ENCODE results near the gene DRGX.

The DRGX gene

DNA sequence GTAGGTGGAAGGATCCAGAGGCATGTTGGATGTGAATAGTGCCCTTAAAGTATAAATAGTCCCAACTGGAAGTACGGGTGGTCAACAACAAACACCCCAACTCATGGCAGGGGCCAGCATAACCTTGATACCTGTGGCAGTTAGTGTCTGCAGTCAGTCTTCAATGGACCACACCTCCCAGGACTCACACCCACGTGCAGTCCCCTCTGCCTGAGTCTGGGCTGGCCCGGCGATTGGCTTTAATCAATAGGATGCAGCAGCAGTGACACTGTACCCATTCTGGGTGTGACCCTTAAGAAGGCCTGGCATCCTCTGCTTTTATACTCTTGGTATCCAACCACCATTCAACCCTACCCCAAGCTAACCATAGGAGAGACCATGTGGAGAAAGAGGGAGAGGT, 18.6 kb downstream of the DRGX start:
- peaks cover 3% of the 10 kb centered on the region for H3K27me3 ChIP-seq (ENCODE audit: insufficient read depth, low read depth, severe bottlenecking)
- TF ChIP-seq, protein P1, sequence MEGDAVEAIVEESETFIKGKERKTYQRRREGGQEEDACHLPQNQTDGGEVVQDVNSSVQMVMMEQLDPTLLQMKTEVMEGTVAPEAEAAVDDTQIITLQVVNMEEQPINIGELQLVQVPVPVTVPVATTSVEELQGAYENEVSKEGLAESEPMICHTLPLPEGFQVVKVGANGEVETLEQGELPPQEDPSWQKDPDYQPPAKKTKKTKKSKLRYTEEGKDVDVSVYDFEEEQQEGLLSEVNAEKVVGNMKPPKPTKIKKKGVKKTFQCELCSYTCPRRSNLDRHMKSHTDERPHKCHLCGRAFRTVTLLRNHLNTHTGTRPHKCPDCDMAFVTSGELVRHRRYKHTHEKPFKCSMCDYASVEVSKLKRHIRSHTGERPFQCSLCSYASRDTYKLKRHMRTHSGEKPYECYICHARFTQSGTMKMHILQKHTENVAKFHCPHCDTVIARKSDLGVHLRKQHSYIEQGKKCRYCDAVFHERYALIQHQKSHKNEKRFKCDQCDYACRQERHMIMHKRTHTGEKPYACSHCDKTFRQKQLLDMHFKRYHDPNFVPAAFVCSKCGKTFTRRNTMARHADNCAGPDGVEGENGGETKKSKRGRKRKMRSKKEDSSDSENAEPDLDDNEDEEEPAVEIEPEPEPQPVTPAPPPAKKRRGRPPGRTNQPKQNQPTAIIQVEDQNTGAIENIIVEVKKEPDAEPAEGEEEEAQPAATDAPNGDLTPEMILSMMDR (IDR thresholded peaks at IDR 0.05; ENCODE audit: low read depth, low read length): no peak
- no peak overlapping the region for H3K27ac ChIP-seq
- no peak for DNase-seq
- H3K36me3 ChIP-seq: no peaks in the 10 kb centered on the region
- H3K9me3 ChIP-seq (ENCODE audit: severe bottlenecking): no peaks in the 10 kb centered on the region
- H3K4me3 ChIP-seq (ENCODE audit: low read depth, low read length): no peak overlapping the region

DNA sequence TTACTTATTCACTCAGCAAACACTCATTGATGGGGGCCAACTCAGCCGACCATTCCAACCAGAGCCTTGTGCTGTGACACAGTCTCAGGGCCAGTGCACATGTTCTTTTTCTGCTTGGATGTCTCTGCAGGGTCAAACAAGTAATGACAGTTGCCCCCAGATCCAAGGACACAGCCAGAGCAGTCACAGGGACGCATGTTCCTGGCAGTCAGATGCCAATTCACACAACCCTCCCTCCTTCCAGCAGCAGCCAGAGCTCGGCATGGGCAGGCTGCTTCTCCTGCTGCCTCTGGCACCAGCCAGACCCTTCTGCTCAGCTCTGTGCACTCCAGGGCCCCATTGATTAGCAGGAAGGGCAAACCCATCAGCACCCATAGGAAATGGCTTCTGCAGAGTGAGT, 20.3 kb downstream of the DRGX start:
- Histone ChIP-seq H3K4me3 (ENCODE audit: low read depth, low read length) (no peak overlapping the region), H3K27me3 (ENCODE audit: insufficient read depth, low read depth, severe bottlenecking) (peaks cover 3% of the 10 kb centered on the region), H3K27ac (no peak overlapping the region), H3K9me3 (ENCODE audit: severe bottlenecking) (no peaks in the 10 kb centered on the region), H3K36me3 (no peaks in the 10 kb centered on the region)
- DNase-seq: no peak
- TF ChIP-seq, protein P1 (IDR thresholded peaks at IDR 0.05; ENCODE audit: low read depth, low read length): no peak

DNA sequence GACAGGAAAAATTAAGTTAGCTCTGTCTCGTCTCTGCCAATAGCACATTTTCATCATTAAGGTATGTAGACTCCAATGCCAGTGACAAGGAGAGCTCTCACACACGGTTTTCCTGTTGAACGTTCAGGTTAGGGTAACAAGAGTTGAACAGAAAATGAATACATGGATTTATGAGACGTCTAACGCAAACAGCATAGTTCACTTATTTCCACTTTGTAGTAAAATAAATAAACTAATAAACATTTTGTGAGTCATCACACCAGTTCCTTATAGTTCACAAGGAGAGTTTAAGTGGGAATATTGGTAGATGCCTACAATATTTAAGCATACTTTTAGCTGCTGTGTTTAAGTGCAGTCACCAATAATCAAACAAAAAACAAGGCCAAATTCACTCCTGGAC, 21.1 kb downstream of the DRGX start:
- Histone ChIP-seq H3K27me3 (ENCODE audit: insufficient read depth, low read depth, severe bottlenecking) (peaks cover 3% of the 10 kb centered on the region), H3K27ac (no peak overlapping the region), H3K36me3 (no peaks in the 10 kb centered on the region), H3K4me3 (ENCODE audit: low read depth, low read length) (no peak overlapping the region), H3K9me3 (ENCODE audit: severe bottlenecking) (no peaks in the 10 kb centered on the region)
- TF ChIP-seq, protein P1 (IDR thresholded peaks at IDR 0.05; ENCODE audit: low read depth, low read length): no peak
- no peak for DNase-seq

DNA sequence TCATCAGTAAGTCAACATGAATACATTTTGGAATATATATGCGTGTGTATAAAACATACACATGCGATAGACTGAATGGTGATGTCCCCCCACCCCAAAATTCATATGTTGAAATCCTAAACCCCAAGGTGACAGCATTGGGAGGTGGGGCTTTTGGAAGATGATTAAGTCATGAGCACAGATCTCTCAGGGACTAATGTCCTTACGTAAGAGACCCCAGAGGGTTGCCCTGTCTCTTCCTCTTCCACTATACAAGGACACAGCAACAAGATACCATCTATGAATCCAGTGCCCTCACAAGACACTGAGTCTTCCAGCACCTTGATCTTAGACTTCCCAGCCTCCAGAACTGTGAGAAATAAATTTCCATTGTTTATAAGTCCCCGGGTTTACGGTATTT, 22.5 kb downstream of the DRGX start:
- H3K9me3 ChIP-seq (ENCODE audit: severe bottlenecking): no peaks in the 10 kb centered on the region
- H3K36me3 ChIP-seq: no peaks in the 10 kb centered on the region
- no peak overlapping the region for H3K27ac ChIP-seq
- H3K4me3 ChIP-seq (ENCODE audit: low read depth, low read length): no peak overlapping the region
- H3K27me3 ChIP-seq (ENCODE audit: insufficient read depth, low read depth, severe bottlenecking): peaks cover 6% of the 10 kb centered on the region
- TF ChIP-seq, protein P1 (IDR thresholded peaks at IDR 0.05; ENCODE audit: low read depth, low read length): no peak
- DNase-seq: no peak

DNA sequence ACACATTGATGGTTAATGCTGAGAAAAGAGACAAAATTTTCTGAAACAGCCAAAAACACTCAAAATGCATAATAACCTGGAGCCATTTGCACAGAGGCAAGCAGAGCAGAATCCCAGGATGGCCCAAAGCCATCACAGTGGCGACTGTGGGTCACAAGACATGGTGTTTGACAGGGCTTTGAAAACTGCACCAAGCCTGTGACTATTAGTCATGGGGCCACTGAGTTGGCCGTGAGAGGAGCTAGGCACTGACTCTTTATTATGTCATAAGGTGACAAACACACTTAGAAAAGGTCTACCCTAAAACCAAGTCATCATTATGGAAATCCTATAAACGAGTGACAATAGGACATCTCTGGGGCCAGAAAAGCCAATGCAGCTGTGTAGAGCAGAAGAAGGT, 23.9 kb downstream of the DRGX start:
- Histone ChIP-seq H3K27ac (no peak overlapping the region), H3K27me3 (ENCODE audit: insufficient read depth, low read depth, severe bottlenecking) (peaks cover 6% of the 10 kb centered on the region), H3K4me3 (ENCODE audit: low read depth, low read length) (no peak overlapping the region), H3K36me3 (no peaks in the 10 kb centered on the region), H3K9me3 (ENCODE audit: severe bottlenecking) (no peaks in the 10 kb centered on the region)
- TF ChIP-seq, protein P1 (IDR thresholded peaks at IDR 0.05; ENCODE audit: low read depth, low read length): no peak
- no peak for DNase-seq

DNA sequence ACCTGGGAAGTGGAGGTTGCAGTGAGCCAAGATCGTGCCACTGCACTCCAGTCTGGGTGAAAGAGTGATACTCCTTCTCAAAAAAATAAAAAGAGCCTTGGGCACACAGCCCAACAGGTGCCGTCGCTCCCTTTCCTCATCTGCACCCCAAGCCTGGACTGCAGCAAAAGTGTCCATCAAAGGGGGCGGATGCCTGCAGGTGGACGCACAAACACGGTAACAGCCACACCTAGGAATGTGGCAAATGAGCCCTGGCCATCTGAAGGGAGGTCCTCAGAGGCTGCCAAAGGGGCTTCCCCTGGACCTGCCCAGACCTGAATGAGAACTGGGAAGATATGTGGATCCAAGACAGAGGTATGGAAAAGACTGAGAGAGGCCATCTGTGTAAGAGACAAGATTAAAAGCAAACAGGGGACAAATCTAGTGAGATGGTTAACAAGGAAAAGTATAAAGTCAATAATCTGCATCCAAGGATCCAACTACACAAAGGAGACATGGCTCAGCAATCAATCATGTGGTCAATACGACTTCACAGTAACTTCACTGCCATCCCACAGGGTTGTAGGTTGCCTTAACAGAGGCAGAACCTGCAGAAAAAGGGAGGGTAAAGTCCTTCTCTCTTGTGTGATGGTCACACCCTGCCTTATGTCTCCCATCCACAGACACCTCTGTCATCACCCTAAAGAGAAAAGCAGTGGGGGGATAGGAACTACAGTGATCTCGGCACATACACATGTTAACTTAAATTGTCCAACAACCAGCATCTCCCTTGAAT, 25.4 kb downstream of the DRGX start:
- Histone ChIP-seq H3K27me3 (ENCODE audit: insufficient read depth, low read depth, severe bottlenecking) (peaks cover 10% of the 10 kb centered on the region), H3K9me3 (ENCODE audit: severe bottlenecking) (no peaks in the 10 kb centered on the region), H3K4me3 (ENCODE audit: low read depth, low read length) (no peak overlapping the region), H3K36me3 (no peaks in the 10 kb centered on the region), H3K27ac (no peak overlapping the region)
- no peak for DNase-seq
- TF ChIP-seq, protein P1 (IDR thresholded peaks at IDR 0.05; ENCODE audit: low read depth, low read length): no peak
